Measurements from ENCODE around the gene ZNF705A.
"Not testable (repeated sequence)": the region's sequence is repeated elsewhere in the genome, so short reads cannot be mapped to it uniquely, and the experiment has no call there.

GRCh38 chr12:8183346-8183745 is 26.5 kb downstream of the ZNF705A start:
- TF ChIP-seq SIN3A (IDR thresholded peaks at IDR 0.05; ENCODE audit: low read depth); POLR2A (IDR thresholded peaks at IDR 0.05; ENCODE audit: borderline replicate concordance, extremely low read depth, insufficient read depth, insufficient read length); SP1 (IDR thresholded peaks at IDR 0.05; ENCODE audit: low read depth); TCF7L2 (IDR thresholded peaks at IDR 0.05; ENCODE audit: borderline replicate concordance, extremely low read depth, insufficient read depth, insufficient read length); JUND (IDR thresholded peaks at IDR 0.05); EZH2 (IDR thresholded peaks at IDR 0.05); MAX (IDR thresholded peaks at IDR 0.05); YY1 (IDR thresholded peaks at IDR 0.05; ENCODE audit: extremely low read depth, insufficient replicate concordance, low read depth, low read length); RAD21 (IDR thresholded peaks at IDR 0.05; ENCODE audit: low read depth); EZH2phosphoT487 (IDR thresholded peaks at IDR 0.05; ENCODE audit: borderline replicate concordance); POLR2AphosphoS5 (IDR thresholded peaks at IDR 0.05; ENCODE audit: low read depth, low read length): not testable (repeated sequence)
- TF ChIP-seq, protein P1, sequence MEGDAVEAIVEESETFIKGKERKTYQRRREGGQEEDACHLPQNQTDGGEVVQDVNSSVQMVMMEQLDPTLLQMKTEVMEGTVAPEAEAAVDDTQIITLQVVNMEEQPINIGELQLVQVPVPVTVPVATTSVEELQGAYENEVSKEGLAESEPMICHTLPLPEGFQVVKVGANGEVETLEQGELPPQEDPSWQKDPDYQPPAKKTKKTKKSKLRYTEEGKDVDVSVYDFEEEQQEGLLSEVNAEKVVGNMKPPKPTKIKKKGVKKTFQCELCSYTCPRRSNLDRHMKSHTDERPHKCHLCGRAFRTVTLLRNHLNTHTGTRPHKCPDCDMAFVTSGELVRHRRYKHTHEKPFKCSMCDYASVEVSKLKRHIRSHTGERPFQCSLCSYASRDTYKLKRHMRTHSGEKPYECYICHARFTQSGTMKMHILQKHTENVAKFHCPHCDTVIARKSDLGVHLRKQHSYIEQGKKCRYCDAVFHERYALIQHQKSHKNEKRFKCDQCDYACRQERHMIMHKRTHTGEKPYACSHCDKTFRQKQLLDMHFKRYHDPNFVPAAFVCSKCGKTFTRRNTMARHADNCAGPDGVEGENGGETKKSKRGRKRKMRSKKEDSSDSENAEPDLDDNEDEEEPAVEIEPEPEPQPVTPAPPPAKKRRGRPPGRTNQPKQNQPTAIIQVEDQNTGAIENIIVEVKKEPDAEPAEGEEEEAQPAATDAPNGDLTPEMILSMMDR (IDR thresholded peaks at IDR 0.05 in 2 of 3, conservative IDR thresholded peaks at IDR 0.05 in 1 of 3; ENCODE audit: borderline replicate concordance in 1 of 3, insufficient read depth in 1 of 3, low read depth in 2 of 3, low read length in 2 of 3): not testable (repeated sequence)

All from HCT116 (cell line).